Right kidney (tissue), 1 donor: ENCODE data around the gene CROCC2.

ENCODE experiments used
- DNase-seq: peaks from one replicate; pipeline ENCODE4 v3.0.0-alpha.2; 2016

Gene CROCC2

GRCh38 chr2:240905176-240905781 is 857 bp upstream of the CROCC2 start:
- DNase-seq, result no peak

- no peak for DNase-seq
These were observed 915 bp downstream of the CROCC2 start for GRCh38 chr2:240906911-240907590.

- no peak for DNase-seq
These were observed 3.3 kb downstream of the CROCC2 start for GRCh38 chr2:240909216-240909974.

GRCh38 chr2:240911641-240912265 is 5.6 kb downstream of the CROCC2 start:
- no peak for DNase-seq

- no peak for DNase-seq
These were observed 7.0 kb downstream of the CROCC2 start for GRCh38 chr2:240912878-240913809.

- peak; percentile 70 for DNase-seq
These were observed 7.9 kb downstream of the CROCC2 start for GRCh38 chr2:240913810-240914644.

- no peak for DNase-seq
These were observed 8.7 kb downstream of the CROCC2 start for GRCh38 chr2:240914645-240915525.

- peak; percentile 59 for DNase-seq
These were observed 9.6 kb downstream of the CROCC2 start for GRCh38 chr2:240915526-240916341.

GRCh38 chr2:240916571-240917008 is 10.5 kb downstream of the CROCC2 start:
- DNase-seq, result peak; percentile 64

- peak; percentile 24 for DNase-seq
These were observed 11.0 kb downstream of the CROCC2 start for GRCh38 chr2:240917009-240917683.

- DNase-seq, result peak; percentile 2
These were observed 11.6 kb downstream of the CROCC2 start for GRCh38 chr2:240917684-240918257.

GRCh38 chr2:240918258-240919091 is 12.3 kb downstream of the CROCC2 start:
- DNase-seq, result peak; percentile 1

- no peak for DNase-seq
These were observed 13.1 kb downstream of the CROCC2 start for GRCh38 chr2:240919161-240919781.

GRCh38 chr2:240919786-240920782 is 13.9 kb downstream of the CROCC2 start:
- no peak for DNase-seq

- no peak for DNase-seq
These were observed 14.7 kb downstream of the CROCC2 start for GRCh38 chr2:240920783-240921231.
